NCI-H526 (cell line): Measurements from ENCODE around the gene CBY3.
"Not testable (repeated sequence)": the region's sequence is repeated elsewhere in the genome, so short reads cannot be mapped to it uniquely, and the experiment has no call there.

Experiments used
- DNase-seq, 2 experiments: peaks; one replicate each; lab custom pipeline; 2025; lab: John Stamatoyannopoulos, UW

Gene CBY3

DNA sequence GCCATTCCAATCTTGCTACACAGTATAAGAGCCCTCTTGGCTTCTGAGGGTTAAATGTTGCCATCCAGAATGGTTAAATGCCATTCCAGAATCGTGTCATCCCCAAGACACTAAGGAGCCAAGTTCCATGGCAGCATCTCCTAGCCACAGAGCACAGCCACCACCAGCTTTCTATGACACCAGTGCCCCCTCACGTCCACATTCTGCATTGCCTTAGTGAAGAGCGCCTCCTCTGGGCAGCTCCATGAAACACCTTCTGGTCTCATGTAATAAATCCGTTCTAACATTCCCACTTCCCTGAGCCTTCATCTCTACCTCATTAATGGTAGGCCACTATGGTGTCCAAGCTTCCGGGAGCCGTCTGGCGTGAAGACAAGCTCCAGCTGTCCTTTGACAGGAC is 12.4 kb downstream of the CBY3 start:
- DNase-seq: peak in 1 of 2 experiments; percentile 59

DNA sequence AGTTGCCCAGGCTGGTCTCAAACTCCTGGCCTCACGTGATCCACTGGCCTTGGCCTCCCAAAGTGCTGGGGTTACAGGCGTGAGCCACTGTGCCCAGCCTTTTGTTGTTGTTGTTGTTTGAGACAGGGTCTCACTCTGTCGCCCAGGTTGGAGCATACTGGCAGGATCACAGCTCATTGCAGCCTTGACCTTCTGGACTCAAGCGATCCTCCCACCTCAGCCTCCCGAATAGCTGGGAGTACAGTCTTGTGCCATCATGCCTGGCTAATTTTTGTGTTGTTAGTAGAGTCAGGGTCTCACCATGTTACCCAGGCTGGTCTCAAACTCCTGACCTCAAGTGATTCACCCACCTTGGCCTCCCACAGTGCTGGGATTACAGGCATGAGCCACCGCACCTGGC is 19.2 kb downstream of the CBY3 start:
- not testable (repeated sequence) for DNase-seq

DNA sequence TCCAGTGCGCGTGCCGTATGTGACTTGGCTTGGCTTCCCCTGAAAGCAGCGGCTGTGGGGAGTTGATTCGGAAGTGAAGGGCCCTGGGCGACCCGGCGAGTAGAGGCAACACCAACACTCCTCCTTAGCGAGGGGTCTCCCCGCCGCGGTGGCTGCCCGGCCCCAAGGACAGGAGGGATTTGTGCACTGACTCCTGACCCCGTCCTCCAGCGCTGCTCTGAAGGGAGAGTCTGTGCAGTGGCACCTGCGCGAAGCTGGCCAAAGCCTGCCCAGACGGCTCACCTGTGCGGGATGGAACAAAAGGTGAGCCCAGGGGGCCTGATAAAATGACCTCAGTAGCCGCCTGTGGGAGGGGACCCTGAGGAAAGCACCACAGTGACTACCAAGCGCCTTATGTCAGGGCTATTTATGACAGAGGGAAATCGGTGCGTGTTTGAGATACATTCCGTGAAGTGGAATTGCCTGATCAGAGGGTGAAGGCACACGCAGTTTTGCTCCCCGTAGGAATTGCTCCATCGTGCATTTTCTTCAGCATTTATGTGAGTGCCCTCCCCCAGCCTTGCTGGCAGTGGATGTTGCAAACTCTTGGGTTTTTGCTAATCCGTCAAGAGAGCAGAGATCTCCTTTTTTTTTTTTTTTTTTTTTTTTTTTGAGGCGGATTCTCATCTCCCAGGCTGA is 22.5 kb downstream of the CBY3 start:
- DNase-seq: not testable (repeated sequence)

DNA sequence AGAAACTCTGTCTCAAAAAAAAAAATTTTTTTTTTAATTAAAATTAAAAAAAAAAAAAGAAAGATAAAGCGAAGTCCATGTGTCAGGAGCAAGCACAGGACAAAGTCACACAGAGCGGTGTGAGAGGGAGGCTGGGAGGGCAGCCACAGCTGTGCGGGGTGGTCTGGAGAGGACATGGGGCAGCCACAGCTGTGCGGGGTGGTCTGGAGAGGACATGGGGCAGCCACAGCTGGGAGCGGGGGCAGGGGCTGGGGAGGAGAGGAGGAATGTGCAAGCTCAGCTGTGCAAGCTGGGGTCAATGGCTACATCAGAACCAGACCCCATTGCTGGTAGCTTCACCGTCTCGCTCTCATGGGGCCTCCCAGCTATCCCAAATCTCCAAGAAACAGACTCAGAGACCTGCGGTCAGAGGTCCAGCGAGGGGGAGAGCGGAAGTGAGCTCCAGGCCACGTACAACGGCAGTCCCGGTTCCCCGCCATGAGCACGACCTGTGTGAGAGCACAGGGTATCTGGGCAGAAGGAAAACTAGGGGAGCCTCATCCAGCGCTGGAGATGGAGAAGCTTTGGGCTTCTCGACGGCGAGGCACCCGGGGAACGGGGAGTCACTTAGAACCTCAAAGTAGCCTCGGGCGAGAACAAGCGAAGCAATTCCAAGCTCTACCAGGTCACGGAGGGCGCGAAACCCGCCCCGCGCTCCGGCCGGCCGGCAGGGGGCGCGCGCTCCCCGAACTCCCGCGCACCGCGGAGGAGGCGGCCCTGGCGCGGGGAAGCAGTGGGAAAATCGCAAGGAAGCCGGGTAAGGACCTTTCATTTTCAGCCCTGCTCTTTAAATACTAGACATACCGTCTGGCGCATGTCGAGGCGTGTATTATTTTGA is 23.3 kb downstream of the CBY3 start:
- not testable (repeated sequence) for DNase-seq

DNA sequence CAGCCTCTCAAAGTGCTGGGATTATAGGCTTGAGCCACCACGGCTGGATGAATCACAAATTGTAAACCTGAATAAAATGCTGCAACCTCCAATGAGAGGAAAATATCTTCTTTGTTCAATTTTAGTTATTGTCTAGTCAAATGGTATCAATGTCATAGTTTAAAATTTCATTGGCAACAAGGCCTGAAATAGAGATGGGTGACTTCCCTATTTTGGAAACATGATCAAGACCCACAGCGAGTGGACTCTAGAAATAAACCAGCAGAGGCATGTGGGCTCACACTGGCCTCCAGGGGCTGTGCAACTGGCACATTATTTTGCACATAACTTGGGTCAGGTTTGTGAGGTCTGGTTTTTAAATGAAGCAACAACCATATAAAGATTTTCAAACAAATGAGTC is 27.7 kb downstream of the CBY3 start:
- not testable (repeated sequence) for DNase-seq

DNA sequence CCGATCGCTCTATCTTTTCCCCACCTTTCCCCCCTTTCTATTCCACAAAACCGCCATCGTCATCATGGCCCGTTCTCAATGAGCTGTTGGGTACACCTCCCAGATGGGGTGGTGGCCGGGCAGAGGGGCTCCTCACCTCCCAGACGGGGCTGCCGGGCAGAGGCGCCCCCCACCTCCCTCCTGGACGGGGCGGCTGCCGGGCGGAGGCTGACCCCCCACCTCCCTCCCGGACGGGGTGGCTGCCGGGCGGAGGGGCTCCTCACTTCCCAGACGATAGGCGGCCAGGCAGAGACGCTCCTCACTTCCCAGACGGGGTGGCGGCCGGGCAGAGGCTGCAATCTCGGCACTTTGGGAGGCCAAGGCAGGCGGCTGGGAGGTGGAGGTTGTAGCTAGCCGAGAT is 30.6 kb downstream of the CBY3 start:
- not testable (repeated sequence) for DNase-seq

DNA sequence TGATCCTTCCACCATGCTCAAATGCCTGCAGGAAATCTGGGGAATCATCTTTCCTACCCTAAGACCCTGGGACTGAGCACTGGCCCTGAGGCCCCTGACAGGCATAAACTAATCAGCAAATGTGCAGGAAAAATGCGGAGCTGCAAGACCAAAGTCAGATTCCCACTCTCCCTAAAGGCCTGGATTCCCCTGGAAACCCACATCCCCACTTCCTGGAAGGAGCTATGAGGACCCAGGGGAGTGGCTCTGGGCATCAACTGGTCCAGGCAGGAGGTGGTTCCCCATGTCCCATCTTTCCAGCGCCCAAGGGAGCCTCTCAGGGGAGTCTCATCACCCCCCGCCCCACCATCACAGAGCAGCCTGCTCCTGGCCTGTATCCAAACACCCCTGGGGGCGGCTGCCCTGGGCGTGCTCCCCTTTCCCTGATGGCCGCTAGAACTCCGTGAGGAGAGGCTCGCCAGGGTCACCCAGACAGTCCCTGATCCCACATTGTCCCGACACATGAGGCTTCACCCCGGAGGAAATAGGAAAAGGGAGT is 31.6 kb downstream of the CBY3 start:
- DNase-seq: not testable (repeated sequence)

DNA sequence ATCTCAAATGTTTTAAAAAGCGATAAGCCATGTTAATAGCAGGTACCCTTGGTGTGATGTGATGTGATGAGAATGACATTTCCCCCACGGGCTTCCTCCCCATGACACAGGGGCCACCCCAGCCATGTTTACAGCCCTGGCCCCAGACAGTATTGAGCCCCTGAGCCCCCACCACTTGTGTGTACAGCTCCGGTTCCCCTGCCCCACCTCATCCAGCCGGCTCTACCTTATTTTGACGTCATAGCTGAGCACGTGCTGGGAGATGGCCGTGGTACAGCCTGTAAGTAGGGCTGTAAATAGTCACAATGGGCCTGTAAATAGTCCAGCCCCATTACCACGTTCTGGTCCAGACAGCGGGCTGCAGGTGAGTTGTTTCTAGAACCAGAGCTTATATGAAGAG is 32.4 kb downstream of the CBY3 start:
- no peak for DNase-seq

DNA sequence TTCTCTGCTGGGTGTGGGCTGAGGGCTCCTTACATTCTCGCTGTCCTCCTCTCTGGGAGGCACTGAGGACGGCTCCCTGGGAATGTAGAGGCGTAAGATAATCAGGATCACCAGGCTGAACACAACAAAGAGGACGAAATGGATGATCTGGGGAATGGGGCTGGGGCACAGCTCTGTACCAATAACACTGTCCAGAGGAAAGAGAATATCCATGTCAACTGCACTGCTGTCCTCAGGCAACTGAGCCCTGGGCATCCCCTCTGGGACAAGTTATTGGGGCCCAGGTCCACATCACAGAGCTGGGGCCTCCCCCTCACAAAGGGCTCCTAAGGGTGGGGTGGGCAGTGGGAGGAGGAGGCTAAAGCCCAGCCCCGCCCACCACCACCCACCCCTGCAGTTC is 36.1 kb downstream of the CBY3 start:
- DNase-seq: not testable (repeated sequence)

DNA sequence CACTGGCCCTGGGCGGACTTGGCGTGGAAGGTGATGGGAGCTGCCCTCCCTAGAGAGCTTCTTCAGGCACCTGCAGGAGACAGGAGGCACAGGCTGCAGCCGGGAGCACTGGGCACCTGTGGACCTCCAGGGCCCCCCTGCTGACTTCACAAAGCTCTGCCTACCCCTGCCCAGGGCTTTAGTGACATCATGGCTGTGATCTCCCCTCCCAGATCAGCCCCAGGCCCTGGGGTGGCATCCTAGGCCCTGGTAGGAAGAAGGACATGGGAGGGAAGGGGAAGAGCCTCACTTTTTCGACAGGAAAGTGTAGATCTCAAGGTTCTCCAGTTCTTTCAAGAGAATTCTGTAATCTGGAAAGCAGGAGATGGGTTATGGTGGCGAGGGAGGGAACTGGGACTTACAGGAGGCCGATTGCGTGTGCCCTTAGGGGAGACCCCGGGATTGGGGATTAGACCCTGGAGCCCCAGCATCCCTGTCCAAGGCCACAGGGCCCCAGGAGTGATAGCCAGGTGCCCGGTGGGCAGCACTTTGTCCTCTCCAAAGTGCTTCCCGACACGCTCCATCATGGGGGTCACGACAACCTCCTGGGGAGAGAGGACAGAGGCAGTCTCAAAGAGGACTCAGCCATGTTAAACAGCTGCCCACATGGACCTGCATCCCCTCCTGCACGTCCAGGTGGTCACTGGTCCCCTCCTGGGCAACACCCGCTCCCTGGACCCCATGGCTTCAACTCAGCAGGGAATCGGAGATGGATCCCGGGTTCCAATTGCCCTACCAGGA is 37.5 kb downstream of the CBY3 start:
- DNase-seq: not testable (repeated sequence)

DNA sequence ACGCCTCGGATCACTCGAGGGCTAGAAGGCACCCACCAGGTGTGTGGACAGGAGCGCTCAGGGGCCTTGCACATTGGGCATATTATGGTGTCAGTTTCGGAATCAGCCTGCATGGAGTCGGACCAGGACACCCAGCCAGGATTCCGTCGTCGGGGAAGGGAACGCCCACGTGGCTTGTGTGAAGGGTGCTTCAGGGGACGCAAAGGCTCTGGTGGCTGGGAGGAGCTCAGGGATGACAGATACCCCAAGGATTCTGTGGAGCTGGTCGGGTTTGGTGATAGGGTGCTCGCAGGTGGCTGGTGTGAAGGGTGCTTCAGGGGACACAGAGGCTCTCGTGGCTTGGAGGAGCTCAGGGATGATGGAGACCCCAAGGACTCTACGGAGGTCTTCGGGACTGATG is 38.2 kb downstream of the CBY3 start:
- DNase-seq: not testable (repeated sequence)

DNA sequence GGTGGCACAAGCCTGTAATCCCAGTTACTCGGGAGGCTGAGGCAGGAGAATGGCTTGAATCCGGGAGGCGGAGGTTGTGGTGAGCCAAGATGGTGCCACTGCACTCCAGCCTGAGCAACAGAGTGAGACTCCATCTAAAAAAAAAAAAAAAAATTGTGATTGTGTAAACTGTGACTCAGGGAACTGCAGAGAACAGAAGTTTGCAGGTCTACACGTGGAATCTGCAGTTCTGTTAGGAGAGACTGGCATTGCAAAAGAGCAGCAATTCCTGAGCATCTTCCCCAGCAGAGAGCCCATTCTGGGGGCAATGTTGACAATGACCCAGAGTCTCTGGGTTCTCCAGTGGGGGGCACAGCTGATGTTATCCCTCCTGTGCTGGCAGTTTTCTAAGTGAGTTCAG is 39.1 kb downstream of the CBY3 start:
- DNase-seq: not testable (repeated sequence)

DNA sequence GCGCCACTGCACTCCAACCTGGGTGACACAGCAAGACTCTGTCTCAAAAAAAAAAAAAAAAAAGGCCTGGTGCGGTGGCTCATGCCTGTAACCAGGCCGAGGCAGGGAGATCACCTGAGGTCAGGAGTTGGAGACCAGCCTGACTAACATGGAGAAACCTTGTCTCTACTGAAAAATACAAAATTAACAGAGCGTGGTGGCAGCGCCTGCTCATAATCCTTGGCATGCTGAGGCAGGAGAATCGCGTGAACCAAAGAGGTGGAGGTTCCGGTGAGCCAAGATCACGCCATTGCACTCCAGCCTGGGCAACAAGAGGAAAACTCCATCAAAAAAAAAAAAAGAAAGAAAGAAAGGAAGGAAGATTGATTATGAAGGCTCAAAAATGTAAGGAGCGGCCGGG is 41.5 kb downstream of the CBY3 start:
- not testable (repeated sequence) for DNase-seq

DNA sequence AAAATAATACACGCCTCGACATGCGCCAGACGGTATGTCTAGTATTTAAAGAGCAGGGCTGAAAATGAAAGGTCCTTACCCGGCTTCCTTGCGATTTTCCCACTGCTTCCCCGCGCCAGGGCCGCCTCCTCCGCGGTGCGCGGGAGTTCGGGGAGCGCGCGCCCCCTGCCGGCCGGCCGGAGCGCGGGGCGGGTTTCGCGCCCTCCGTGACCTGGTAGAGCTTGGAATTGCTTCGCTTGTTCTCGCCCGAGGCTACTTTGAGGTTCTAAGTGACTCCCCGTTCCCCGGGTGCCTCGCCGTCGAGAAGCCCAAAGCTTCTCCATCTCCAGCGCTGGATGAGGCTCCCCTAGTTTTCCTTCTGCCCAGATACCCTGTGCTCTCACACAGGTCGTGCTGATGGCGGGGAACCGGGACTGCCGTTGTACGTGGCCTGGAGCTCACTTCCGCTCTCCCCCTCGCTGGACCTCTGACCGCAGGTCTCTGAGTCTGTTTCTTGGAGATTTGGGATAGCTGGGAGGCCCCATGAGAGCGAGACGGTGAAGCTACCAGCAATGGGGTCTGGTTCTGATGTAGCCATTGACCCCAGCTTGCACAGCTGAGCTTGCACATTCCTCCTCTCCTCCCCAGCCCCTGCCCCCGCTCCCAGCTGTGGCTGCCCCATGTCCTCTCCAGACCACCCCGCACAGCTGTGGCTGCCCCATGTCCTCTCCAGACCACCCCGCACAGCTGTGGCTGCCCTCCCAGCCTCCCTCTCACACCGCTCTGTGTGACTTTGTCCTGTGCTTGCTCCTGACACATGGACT is 46.3 kb downstream of the CBY3 start:
- DNase-seq: not testable (repeated sequence)

DNA sequence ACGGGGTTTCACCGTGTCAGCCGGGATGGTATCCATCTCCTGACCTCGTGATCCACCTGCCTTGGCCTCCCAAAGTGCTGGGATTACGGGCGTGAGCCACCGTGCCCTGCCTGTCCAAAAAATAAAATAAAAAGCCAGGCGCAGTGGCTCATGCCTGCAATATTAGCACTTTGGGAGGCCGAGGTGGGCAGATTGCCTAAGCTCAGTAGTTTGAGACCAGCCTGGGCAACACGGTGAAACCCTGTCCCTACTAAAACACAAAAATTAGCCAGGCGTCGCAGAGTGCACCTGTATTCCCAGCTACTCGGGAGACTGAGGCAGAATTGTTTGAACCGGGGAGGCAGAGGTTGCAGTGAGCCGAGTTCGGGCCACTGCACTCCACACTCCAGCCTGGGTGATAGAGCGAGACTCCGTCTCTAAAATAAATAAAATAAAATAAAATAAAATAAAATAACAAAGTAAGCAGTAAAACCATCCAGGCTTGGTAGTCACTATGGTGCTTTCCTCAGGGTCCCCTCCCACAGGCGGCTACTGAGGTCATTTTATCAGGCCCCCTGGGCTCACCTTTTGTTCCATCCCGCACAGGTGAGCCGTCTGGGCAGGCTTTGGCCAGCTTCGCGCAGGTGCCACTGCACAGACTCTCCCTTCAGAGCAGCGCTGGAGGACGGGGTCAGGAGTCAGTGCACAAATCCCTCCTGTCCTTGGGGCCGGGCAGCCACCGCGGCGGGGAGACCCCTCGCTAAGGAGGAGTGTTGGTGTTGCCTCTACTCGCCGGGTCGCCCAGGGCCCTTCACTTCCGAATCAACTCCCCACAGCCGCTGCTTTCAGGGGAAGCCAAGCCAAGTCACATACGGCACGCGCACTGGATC is 47.1 kb downstream of the CBY3 start:
- DNase-seq: not testable (repeated sequence)
